CD14-positive monocyte (primary cell): ENCODE data around the gene CAMK4. TPM values are rescaled to one million over a fixed set of nuclear protein-coding genes. Genes with fewer than 3 reads are reported as not detected.

Source experiments
- DNase-seq, 3 donors: peaks; one replicate each; pipeline ENCODE4 v3.0.0-alpha.2; 2011 to 2022
- H2AFZ ChIP-seq: 2 replicates; pipeline ENCODE4 v1.6.0; 2012; ENCODE audit warnings: mild to moderate bottlenecking, low read depth, low read length, inconsistent platforms; ENCODE audit not compliant: insufficient read depth, poor library complexity, severe bottlenecking
- H3K27ac ChIP-seq, 2 donors: 1 replicate in 1 of 2; 2 replicates in 1 of 2; pipeline ENCODE4 v1.5.1; 2012 to 2013; ENCODE audit warnings: low read length in 2 of 2, control low read depth in 1 of 2, inconsistent platforms in 1 of 2, low read depth in 1 of 2, mild to moderate bottlenecking in 1 of 2
- H3K27me3 ChIP-seq, 2 donors: one replicate each; pipeline versions ENCODE4 v1.6.0 to v1.6.1; 2011 to 2013; ENCODE audit warnings: low read length in 2 of 2; ENCODE audit not compliant: control insufficient read depth in 2 of 2, insufficient read depth in 2 of 2
- H3K36me3 ChIP-seq, 2 donors: replicated peaks in 1 of 2; 1 replicate in 1 of 2; 2 replicates in 1 of 2; pipeline versions ENCODE4 v1.5.1 to v1.6.1; 2012 to 2013; ENCODE audit warnings: low read length in 2 of 2, control low read depth in 1 of 2, inconsistent platforms in 1 of 2, mild to moderate bottlenecking in 1 of 2; ENCODE audit not compliant: insufficient read depth in 2 of 2, control insufficient read depth in 1 of 2
- H3K4me1 ChIP-seq, 2 donors: 1 replicate in 1 of 2; 2 replicates in 1 of 2; pipeline versions ENCODE4 v1.5.1 to v1.6.1; 2012 to 2013; ENCODE audit warnings: low read length in 2 of 2, control low read depth in 1 of 2, inconsistent platforms in 1 of 2, mild to moderate bottlenecking in 1 of 2, moderate library complexity in 1 of 2; ENCODE audit not compliant: insufficient read depth in 2 of 2, control insufficient read depth in 1 of 2
- H3K4me2 ChIP-seq: replicated peaks from 2 replicates; pipeline ENCODE3; 2012; ENCODE audit warnings: low read length, moderate library complexity, mild to moderate bottlenecking; ENCODE audit not compliant: poor library complexity, severe bottlenecking; ENCODE audit errors: extremely low read depth
- H3K4me3 ChIP-seq, 3 experiments: fragments of 200-600 bp in 1 of 3; sonication (generic) in 1 of 3; replicated peaks in 1 of 3; 1 replicate in 2 of 3; 2 replicates in 1 of 3; pipeline ENCODE4 v1.5.1; 2011 to 2013; ENCODE audit warnings: low read length in 3 of 3, mild to moderate bottlenecking in 3 of 3, control low read depth in 2 of 3, low read depth in 2 of 3, inconsistent platforms in 1 of 3, moderate library complexity in 1 of 3
- H3K79me2 ChIP-seq: 2 replicates; pipeline ENCODE4 v1.6.0; 2012; ENCODE audit warnings: mild to moderate bottlenecking, control low read depth, inconsistent platforms, low read length, moderate library complexity; ENCODE audit not compliant: insufficient read depth
- H3K9ac ChIP-seq: 2 replicates; pipeline ENCODE4 v1.6.0; 2017; ENCODE audit warnings: low read length, mild to moderate bottlenecking; ENCODE audit not compliant: insufficient read depth, poor library complexity, severe bottlenecking
- H3K9me3 ChIP-seq, 2 donors: replicated peaks in 1 of 2; 1 replicate in 1 of 2; 2 replicates in 1 of 2; pipeline versions ENCODE4 v1.5.1 to v1.6.1; 2012 to 2013; ENCODE audit warnings: low read length in 2 of 2, control low read depth in 1 of 2; ENCODE audit not compliant: control insufficient read depth in 1 of 2, insufficient read depth in 1 of 2
- H4K20me1 ChIP-seq: 2 replicates; pipeline ENCODE4 v1.6.0; 2012; ENCODE audit warnings: mild to moderate bottlenecking, low read length, control low read depth, moderate library complexity; ENCODE audit not compliant: insufficient read depth
- H3K27ac Mint-ChIP-seq, 7 donors: one replicate each; pipeline ENCODE4 v1.8.0; 2020; ENCODE audit warnings: mild to moderate bottlenecking in 7 of 7, mixed read lengths in 7 of 7, moderate library complexity in 6 of 7, inconsistent platforms in 2 of 7
- H3K27me3 Mint-ChIP-seq, 3 donors: one replicate each; pipeline ENCODE4 v1.8.0; 2021 to 2022; ENCODE audit warnings: low read depth in 3 of 3, mild to moderate bottlenecking in 3 of 3, mixed read lengths in 3 of 3, moderate library complexity in 3 of 3, inconsistent platforms in 1 of 3
- H3K36me3 Mint-ChIP-seq, 2 donors: one replicate each; pipeline ENCODE4 v1.8.0; 2020; ENCODE audit warnings: mixed read lengths in 2 of 2, inconsistent platforms in 1 of 2, mild to moderate bottlenecking in 1 of 2
- H3K4me1 Mint-ChIP-seq: one replicate; pipeline ENCODE4 v1.8.0; 2020; ENCODE audit warnings: mild to moderate bottlenecking, mixed read lengths
- H3K4me3 Mint-ChIP-seq, 2 donors: one replicate each; pipeline ENCODE4 v1.8.0; 2020; ENCODE audit warnings: mild to moderate bottlenecking in 2 of 2, mixed read lengths in 2 of 2, moderate library complexity in 1 of 2
- H3K9me3 Mint-ChIP-seq, 7 donors: one replicate each; pipeline ENCODE4 v1.8.0; 2020 to 2022; ENCODE audit warnings: mixed read lengths in 7 of 7, mild to moderate bottlenecking in 6 of 7, moderate library complexity in 6 of 7, inconsistent platforms in 2 of 7
- WGBS: methylation state at CpG from one replicate; pipeline ENCODE4 v1.1.5; 2013; ENCODE audit warnings: missing lambda C conversion rate; ENCODE audit not compliant: insufficient coverage; 5-methylcytosine and 5-hydroxymethylcytosine counted together
- intact Hi-C, 2 donors: fragments of 100-400 bp; cut with micrococcal nuclease; formaldehyde crosslinking; loops; one replicate each; pipeline versions ENCODE4 v1.15.0 to v1.15.1; 2023
- polyA plus RNA-seq, 3 donors: library from polyadenylated mRNA; depleted of rRNA in 1 of 3; unstranded in 2 of 3; stranded (reverse) in 1 of 3; fragments of 300-500 nt in 2 of 3; fragments of >200 nt in 1 of 3; fragmentation: Illumina TruSeq in 2 of 3; gene quantifications; 1 replicate in 2 of 3; 2 replicates in 1 of 3; pipeline ENCODE4 v1.2.3, GENCODE V29; 2012 to 2021
- TF ChIP-seq, protein P1 (sequence below): fragments of 200-600 bp; IDR thresholded peaks from one replicate; pipeline ENCODE4 v1.8.0; 2022; ENCODE audit warnings: antibody characterized with exemption, mild to moderate bottlenecking

CAMK4 gene
- polyA plus RNA-seq, 3 donors: 0.24 to 0.28 TPM; not detected in 1

DNA sequence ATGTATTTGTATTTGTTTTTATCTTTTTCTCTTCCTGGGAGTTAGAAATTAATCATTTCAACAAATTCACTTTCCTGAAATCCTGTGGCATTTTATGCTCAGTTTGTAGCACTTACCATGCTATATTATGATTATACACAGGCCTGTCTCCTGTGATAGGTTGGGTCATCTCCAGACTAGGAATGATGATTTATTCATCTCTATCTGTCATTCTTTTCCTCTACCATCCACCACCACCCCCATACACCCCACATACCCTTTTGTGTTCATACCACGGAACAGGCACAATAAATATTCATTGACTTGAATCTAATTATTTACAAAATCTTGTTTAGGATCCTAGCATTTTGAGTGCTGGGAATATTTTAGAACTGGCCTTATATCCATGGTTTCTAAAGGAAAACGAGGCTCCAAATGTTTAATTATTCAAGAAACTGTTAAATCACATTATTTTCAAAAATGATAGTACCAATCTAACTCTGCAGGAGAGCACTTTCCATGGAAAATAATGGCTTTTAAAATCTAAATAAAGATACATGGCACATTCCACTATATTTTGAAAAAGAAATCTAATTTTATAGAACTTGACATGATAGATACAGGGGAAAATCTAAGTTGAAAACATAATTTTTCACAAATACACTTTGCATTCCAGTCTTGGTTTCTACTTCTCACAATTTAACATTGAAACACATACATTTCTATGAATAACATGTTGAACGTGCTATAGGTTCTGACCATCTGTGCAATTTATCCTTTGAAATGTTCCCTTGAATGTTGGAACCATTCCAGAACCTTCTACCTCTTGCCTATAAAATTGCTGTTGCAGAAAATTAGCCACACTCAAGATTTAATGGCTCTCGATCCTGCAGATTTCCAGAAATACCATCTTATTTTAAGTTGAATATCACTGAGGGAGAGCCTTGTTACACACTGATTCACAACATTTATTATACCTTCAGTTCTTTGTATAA is 198.8 kb downstream of the CAMK4 start:
- Histone ChIP-seq H3K36me3 (no peaks in the 10 kb centered on the region), H4K20me1 (no peaks in the 10 kb centered on the region), H3K9me3 (peaks cover 0 to 2% of the 10 kb centered on the region in 2 donors), H3K27ac (no peak overlapping the region), H3K4me2 (no peak overlapping the region), H3K27me3 (no peaks in the 10 kb centered on the region), H3K4me1 (no peaks in the 10 kb centered on the region), H3K9ac (no peak overlapping the region), H3K4me3 (no peak overlapping the region), H3K79me2 (no peaks in the 10 kb centered on the region), H2AFZ (no peak overlapping the region)
- TF ChIP-seq, protein P1, sequence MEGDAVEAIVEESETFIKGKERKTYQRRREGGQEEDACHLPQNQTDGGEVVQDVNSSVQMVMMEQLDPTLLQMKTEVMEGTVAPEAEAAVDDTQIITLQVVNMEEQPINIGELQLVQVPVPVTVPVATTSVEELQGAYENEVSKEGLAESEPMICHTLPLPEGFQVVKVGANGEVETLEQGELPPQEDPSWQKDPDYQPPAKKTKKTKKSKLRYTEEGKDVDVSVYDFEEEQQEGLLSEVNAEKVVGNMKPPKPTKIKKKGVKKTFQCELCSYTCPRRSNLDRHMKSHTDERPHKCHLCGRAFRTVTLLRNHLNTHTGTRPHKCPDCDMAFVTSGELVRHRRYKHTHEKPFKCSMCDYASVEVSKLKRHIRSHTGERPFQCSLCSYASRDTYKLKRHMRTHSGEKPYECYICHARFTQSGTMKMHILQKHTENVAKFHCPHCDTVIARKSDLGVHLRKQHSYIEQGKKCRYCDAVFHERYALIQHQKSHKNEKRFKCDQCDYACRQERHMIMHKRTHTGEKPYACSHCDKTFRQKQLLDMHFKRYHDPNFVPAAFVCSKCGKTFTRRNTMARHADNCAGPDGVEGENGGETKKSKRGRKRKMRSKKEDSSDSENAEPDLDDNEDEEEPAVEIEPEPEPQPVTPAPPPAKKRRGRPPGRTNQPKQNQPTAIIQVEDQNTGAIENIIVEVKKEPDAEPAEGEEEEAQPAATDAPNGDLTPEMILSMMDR: no peak
- intact Hi-C loops: no loop called here
- Mint-ChIP-seq H3K36me3 (no peaks in the 10 kb centered on the region), H3K4me3 (no peak overlapping the region), H3K27me3 (no peaks in the 10 kb centered on the region), H3K4me1 (no peaks in the 10 kb centered on the region), H3K27ac (no peak overlapping the region), H3K9me3 (peaks cover 1 to 13% (median 4%) of the 10 kb centered on the region in 7 donors)
- no peak for DNase-seq
- 100% methylated on average over 1 of the region's 4 CpGs for WGBS

DNA sequence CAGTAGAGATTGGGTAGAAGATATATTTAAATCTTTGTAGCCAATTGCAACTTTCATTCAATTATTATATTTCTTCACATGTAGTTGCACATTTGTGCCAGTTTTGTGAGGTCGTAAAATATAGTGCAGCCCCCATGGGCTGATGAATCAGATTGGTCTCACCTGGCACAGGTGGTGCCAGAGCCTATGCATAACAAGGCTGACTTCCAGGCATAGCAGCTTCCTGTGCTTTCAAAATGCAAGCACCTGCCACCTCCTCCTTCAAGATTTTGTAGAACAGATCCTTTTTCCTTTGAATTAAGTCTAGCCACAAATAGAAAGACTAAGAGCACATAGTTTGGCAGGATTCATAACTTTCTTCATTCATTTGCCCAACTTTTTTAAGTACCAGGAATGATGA is 201.0 kb downstream of the CAMK4 start:
- Histone ChIP-seq H4K20me1 (no peaks in the 10 kb centered on the region), H3K4me3 (no peak overlapping the region), H3K36me3 (no peaks in the 10 kb centered on the region), H2AFZ (no peak overlapping the region), H3K27me3 (no peaks in the 10 kb centered on the region), H3K79me2 (no peaks in the 10 kb centered on the region), H3K27ac (no peak overlapping the region), H3K9me3 (peaks cover 0 to 2% of the 10 kb centered on the region in 2 donors), H3K4me1 (no peaks in the 10 kb centered on the region), H3K4me2 (no peak overlapping the region), H3K9ac (no peak overlapping the region)
- DNase-seq: no peak
- Mint-ChIP-seq H3K9me3 (peaks cover 1 to 17% (median 5%) of the 10 kb centered on the region in 7 donors), H3K27me3 (no peaks in the 10 kb centered on the region), H3K4me1 (no peaks in the 10 kb centered on the region), H3K4me3 (no peak overlapping the region), H3K27ac (no peak overlapping the region), H3K36me3 (no peaks in the 10 kb centered on the region)
- 83% methylated on average over 1 of the region's 1 CpG for WGBS
- intact Hi-C loops: no loop called here
- TF ChIP-seq, protein P1: no peak
